Keratinocyte (primary cell): ENCODE measurements around the gene HERC6. TPM values are rescaled to one million over a fixed set of nuclear protein-coding genes. Genes with fewer than 3 reads are reported as not detected.
"Not testable (repeated sequence)": the region's sequence is repeated elsewhere in the genome, so short reads cannot be mapped to it uniquely, and the experiment has no call there.

Experiments
- DNase-seq: peaks from one replicate; pipeline ENCODE4 v3.0.0-alpha.2; 2011; ENCODE audit warnings: low read depth, missing footprints, low spot score
- FAIRE-seq: peaks from 2 replicates; lab custom pipeline; 2011; peaks lifted over from hg19 to GRCh38; lab: Jason Lieb, UNC
- H2AFZ ChIP-seq: 2 replicates; pipeline ENCODE4 v1.6.0; 2012; ENCODE audit warnings: low read length, control low read depth, inconsistent platforms; ENCODE audit not compliant: control insufficient read depth
- H3K27ac ChIP-seq: 2 replicates; pipeline ENCODE4 v1.5.1; 2011; ENCODE audit warnings: low read length; ENCODE audit not compliant: control insufficient read depth, insufficient read depth
- H3K27me3 ChIP-seq: 3 replicates; pipeline ENCODE4 v1.6.0; 2011; ENCODE audit warnings: low read length; ENCODE audit not compliant: control insufficient read depth, insufficient read depth; ENCODE audit errors: extremely low read depth
- H3K36me3 ChIP-seq, 2 experiments: 2 replicates in 1 of 2; 3 replicates in 1 of 2; pipeline ENCODE4 v1.5.1; 2011; ENCODE audit warnings: low read length in 2 of 2, mild to moderate bottlenecking in 1 of 2; ENCODE audit not compliant: control insufficient read depth in 2 of 2, insufficient read depth in 2 of 2; ENCODE audit errors: extremely low read depth in 1 of 2
- H3K4me1 ChIP-seq: 3 replicates; pipeline ENCODE4 v1.5.1; 2011; ENCODE audit warnings: low read length; ENCODE audit not compliant: control insufficient read depth, insufficient read depth; ENCODE audit errors: extremely low read depth
- H3K4me2 ChIP-seq: 3 replicates; pipeline ENCODE4 v1.6.0; 2011; ENCODE audit warnings: low read depth, low read length; ENCODE audit not compliant: control insufficient read depth, insufficient read depth; ENCODE audit errors: extremely low read depth
- H3K4me3 ChIP-seq, 3 experiments: fragments of 200-600 bp in 1 of 3; sonication (generic) in 1 of 3; 2 replicates in 2 of 3; 3 replicates in 1 of 3; pipeline ENCODE4 v1.5.1; 2011 to 2016; ENCODE audit warnings: low read length in 3 of 3, mild to moderate bottlenecking in 3 of 3, control low read depth in 2 of 3, inconsistent platforms in 1 of 3, low read depth in 1 of 3, mixed read lengths in 1 of 3, mixed run types in 1 of 3, moderate library complexity in 1 of 3; ENCODE audit not compliant: control insufficient read depth in 2 of 3, insufficient read depth in 2 of 3; ENCODE audit errors: extremely low read depth in 1 of 3
- H3K79me2 ChIP-seq: 2 replicates; pipeline ENCODE4 v1.6.0; 2012; ENCODE audit warnings: low read length; ENCODE audit not compliant: control insufficient read depth, insufficient read depth
- H3K9ac ChIP-seq: 3 replicates; pipeline ENCODE4 v1.6.0; 2011; ENCODE audit warnings: low read length; ENCODE audit not compliant: control insufficient read depth, insufficient read depth; ENCODE audit errors: extremely low read depth
- H3K9me1 ChIP-seq: 3 replicates; pipeline ENCODE4 v1.6.0; 2011; ENCODE audit warnings: low read length; ENCODE audit not compliant: control insufficient read depth, insufficient read depth; ENCODE audit errors: extremely low read depth
- H3K9me3 ChIP-seq: 2 replicates; pipeline ENCODE4 v1.5.1; 2012; ENCODE audit warnings: low read depth, low read length; ENCODE audit not compliant: control insufficient read depth
- H4K20me1 ChIP-seq: 3 replicates; pipeline ENCODE4 v1.6.0; 2011; ENCODE audit warnings: low read length; ENCODE audit not compliant: control insufficient read depth, insufficient read depth; ENCODE audit errors: extremely low read depth
- CTCF ChIP-seq, 3 experiments: IDR thresholded peaks in 1 of 3; conservative IDR thresholded peaks in 1 of 3; optimal IDR thresholded peaks in 1 of 3; 2 replicates in 2 of 3; 3 replicates in 1 of 3; pipeline versions ENCODE3 to v1.5.1; 2011; ENCODE audit warnings: low read length in 3 of 3, mild to moderate bottlenecking in 3 of 3, moderate library complexity in 2 of 3, control low read depth in 1 of 3, inconsistent platforms in 1 of 3; ENCODE audit not compliant: insufficient read depth in 2 of 3; ENCODE audit errors: extremely low read depth in 1 of 3
- EZH2 ChIP-seq: IDR thresholded peaks from one replicate; pipeline ENCODE4 v1.6.1; 2012; ENCODE audit warnings: inconsistent platforms, mild to moderate bottlenecking, low read length, moderate library complexity
- dilution Hi-C: fragments of 300-500 bp; cut with MboI; formaldehyde crosslinking; loops from one replicate; pipeline ENCODE4 v1.7.0; 2020; ENCODE audit warnings: low sequenced_read_pairs; ENCODE audit not compliant: extremely low pct_ligation_motif_present
- polyA plus RNA-seq, 5 experiments: library from polyadenylated mRNA; depleted of rRNA in 3 of 5; stranded (reverse) in 3 of 5; stranded (forward) in 1 of 5; unstranded in 1 of 5; fragments of >200 nt; gene quantifications; 1 replicate in 1 of 5; 2 replicates in 3 of 5; 3 replicates in 1 of 5; pipeline versions ENCODE4 v1.2.1 to v1.2.3, GENCODE V29; 2011 to 2012; ENCODE audit warnings: missing spikeins in 2 of 5, low read depth in 1 of 5, low replicate concordance in 1 of 5

Gene HERC6
- polyA plus RNA-seq, 1 donor (not counting 4 experiments of a cell fraction or from before 2014, with no cell fraction given): 33.9 TPM

GRCh38 chr4:88369180-88369812, 9.4 kb upstream of the HERC6 start:
- H3K4me1 ChIP-seq, H2AFZ ChIP-seq, dilution Hi-C loops, H3K4me2 ChIP-seq, H3K9me3 ChIP-seq, H4K20me1 ChIP-seq, H3K4me3 ChIP-seq, H3K27ac ChIP-seq, H3K36me3 ChIP-seq, H3K27me3 ChIP-seq, DNase-seq, H3K9ac ChIP-seq, H3K79me2 ChIP-seq, H3K9me1 ChIP-seq: not testable (repeated sequence)
- peak in 2 of 3 experiments; percentile 57 to 65 for TF ChIP-seq CTCF (optimal IDR thresholded peaks at IDR 0.05 in 1 of 3, IDR thresholded peaks at IDR 0.05 in 1 of 3, conservative IDR thresholded peaks at IDR 0.05 in 1 of 3; ENCODE audit: extremely low read depth in 1 of 3, insufficient read depth in 2 of 3, low read length in 3 of 3)
- peak; percentile 36 for FAIRE-seq

GRCh38 chr4:88381123-88381522, 2.5 kb downstream of the HERC6 start:
- no peaks in the 10 kb centered on the region for H3K27me3 ChIP-seq
- no peak for FAIRE-seq
- no peak overlapping the region for H3K9ac ChIP-seq
- dilution Hi-C loops: no loop called here
- no peaks in the 10 kb centered on the region for H3K4me1 ChIP-seq
- H3K27ac ChIP-seq: no peak overlapping the region
- no peaks in the 10 kb centered on the region for H3K9me1 ChIP-seq
- H3K4me3 ChIP-seq: no peak overlapping the region
- no peaks in the 10 kb centered on the region for H4K20me1 ChIP-seq
- H3K79me2 ChIP-seq: no peaks in the 10 kb centered on the region
- no peaks in the 10 kb centered on the region for H3K36me3 ChIP-seq
- DNase-seq: no peak
- no peak for TF ChIP-seq EZH2
- TF ChIP-seq CTCF (optimal IDR thresholded peaks at IDR 0.05 in 1 of 3, IDR thresholded peaks at IDR 0.05 in 1 of 3, conservative IDR thresholded peaks at IDR 0.05 in 1 of 3; ENCODE audit: extremely low read depth in 1 of 3, insufficient read depth in 2 of 3, low read length in 3 of 3): no peak
- no peaks in the 10 kb centered on the region for H3K9me3 ChIP-seq
- no peak overlapping the region for H2AFZ ChIP-seq
- no peak overlapping the region for H3K4me2 ChIP-seq
